H1 (cell line): ENCODE data around the gene GTF2F1. TPM values are rescaled to one million over a fixed set of nuclear protein-coding genes. Genes with fewer than 3 reads are reported as not detected.

Experiments
- BRCA1 ChIP-seq: IDR thresholded peaks from 2 replicates; pipeline ENCODE4 v1.6.1; 2012; ENCODE audit warnings: low read depth, low read length, improper control_type of control experiment
- HDAC2 ChIP-seq, 2 experiments: fragments of 300-600 bp in 1 of 2; sonication (generic) in 1 of 2; IDR thresholded peaks; 2 replicates each; pipeline ENCODE4 v1.6.1; 2011 to 2012; ENCODE audit warnings: low read depth in 2 of 2, low read length in 2 of 2, mild to moderate bottlenecking in 2 of 2, moderate library complexity in 2 of 2, borderline replicate concordance in 1 of 2, inconsistent platforms in 1 of 2
- HDAC6 ChIP-seq: IDR thresholded peaks from one replicate; pipeline ENCODE4 v1.7.1; 2012; ENCODE audit warnings: low read depth, mild to moderate bottlenecking, inconsistent platforms, low read length, moderate library complexity
- JUN ChIP-seq: IDR thresholded peaks from 2 replicates; pipeline ENCODE4 v1.6.1; 2011; ENCODE audit warnings: low read depth, mild to moderate bottlenecking, improper control_type of control experiment, low read length
- MAX ChIP-seq: IDR thresholded peaks from 2 replicates; pipeline ENCODE4 v1.6.1; 2012; ENCODE audit warnings: inconsistent platforms
- POLR2A ChIP-seq, 2 experiments: IDR thresholded peaks; 1 replicate in 1 of 2; 2 replicates in 1 of 2; pipeline ENCODE4 v1.6.1; 2011; ENCODE audit warnings: low read depth in 2 of 2, low read length in 2 of 2, mild to moderate bottlenecking in 2 of 2; ENCODE audit errors: control extremely low read depth in 1 of 2
- SIX5 ChIP-seq: IDR thresholded peaks from 2 replicates; pipeline ENCODE4 v1.6.1; 2011; ENCODE audit warnings: mild to moderate bottlenecking, low read depth, low read length
- TAF7 ChIP-seq: optimal IDR thresholded peaks from 2 replicates; pipeline ENCODE3; 2011; ENCODE audit warnings: low read depth, mild to moderate bottlenecking, inconsistent platforms, low read length, moderate library complexity, borderline replicate concordance
- polyA plus RNA-seq, 7 experiments: library from polyadenylated mRNA; depleted of rRNA in 3 of 7; stranded (reverse) in 5 of 7; unstranded in 2 of 7; fragments of >200 nt in 5 of 7; fragments of 200-250 nt in 2 of 7; gene quantifications; 1 replicate in 5 of 7; 2 replicates in 1 of 7; 4 replicates in 1 of 7; pipeline versions ENCODE4 v1.2.1 to v1.2.3, GENCODE V29; 2011 to 2013; ENCODE audit warnings: missing spikeins in 2 of 7, mixed read lengths in 2 of 7
- total RNA-seq: library from RNA; stranded (reverse); fragmentation: NEBNext Ultra II Directional; extraction: Animal tissue kit (Norgen Biotek cat#: 25700); gene quantifications from 2 replicates; pipeline ENCODE4 v1.2.1, GENCODE V29; 2021

Gene GTF2F1
- total and polyA plus RNA-seq, 2 of the 8 experiments (the other 6 are each of a cell fraction or from before 2014, with no cell fraction given), result 29.3 to 56.3 TPM

- TF ChIP-seq TAF7, result no peak
- no peak for TF ChIP-seq BRCA1
- no peak for TF ChIP-seq POLR2A (IDR thresholded peaks at IDR 0.05; ENCODE audit: control extremely low read depth in 1 of 2, low read depth in 2 of 2, low read length in 2 of 2)
- TF ChIP-seq JUN, result no peak
- TF ChIP-seq SIX5, result no peak
- TF ChIP-seq HDAC2 (IDR thresholded peaks at IDR 0.05; ENCODE audit: borderline replicate concordance in 1 of 2, low read depth in 2 of 2, low read length in 2 of 2), result no peak
- TF ChIP-seq HDAC6, result no peak
- no peak for TF ChIP-seq MAX
Measured at GRCh38 chr19:6416658-6417405, 23.9 kb upstream of the GTF2F1 start (continued).
